ENCODE results near the gene DHRS13.

DNA sequence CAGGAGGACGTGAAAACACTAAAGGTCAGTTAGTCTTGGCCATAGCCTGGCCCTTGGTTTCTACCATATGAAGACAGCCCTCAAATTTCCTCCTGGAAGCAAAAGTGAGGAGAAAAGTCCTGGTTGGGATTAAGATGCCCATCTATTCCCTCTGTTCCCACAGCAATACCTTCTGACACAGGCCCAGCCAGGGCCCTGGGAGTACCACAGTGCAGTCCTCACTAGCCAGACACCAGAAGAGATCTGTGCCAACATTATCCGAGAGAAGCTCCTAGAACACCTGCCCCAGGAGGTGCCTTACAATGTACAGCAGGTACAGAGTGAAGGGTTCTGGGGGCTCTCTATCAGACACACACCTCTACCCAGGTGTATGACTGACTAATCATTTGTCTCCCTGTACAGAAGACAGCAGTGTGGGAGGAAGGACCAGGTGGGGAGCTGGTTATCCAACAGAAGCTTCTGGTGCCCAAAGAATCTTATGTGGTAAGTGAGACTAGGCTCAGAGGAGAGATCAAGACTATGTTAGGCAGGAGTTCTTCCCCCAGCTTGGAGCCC is 44.0 kb downstream of the DHRS13 start:
- TF ChIP-seq HNF4G (IDR thresholded peaks at IDR 0.05) (no peak), SP1 (IDR thresholded peaks at IDR 0.05) (no peak), TAF1 (conservative IDR thresholded peaks at IDR 0.05) (no peak), FOXA1 (IDR thresholded peaks at IDR 0.05) (no peak)
- TF ChIP-seq, protein P1, sequence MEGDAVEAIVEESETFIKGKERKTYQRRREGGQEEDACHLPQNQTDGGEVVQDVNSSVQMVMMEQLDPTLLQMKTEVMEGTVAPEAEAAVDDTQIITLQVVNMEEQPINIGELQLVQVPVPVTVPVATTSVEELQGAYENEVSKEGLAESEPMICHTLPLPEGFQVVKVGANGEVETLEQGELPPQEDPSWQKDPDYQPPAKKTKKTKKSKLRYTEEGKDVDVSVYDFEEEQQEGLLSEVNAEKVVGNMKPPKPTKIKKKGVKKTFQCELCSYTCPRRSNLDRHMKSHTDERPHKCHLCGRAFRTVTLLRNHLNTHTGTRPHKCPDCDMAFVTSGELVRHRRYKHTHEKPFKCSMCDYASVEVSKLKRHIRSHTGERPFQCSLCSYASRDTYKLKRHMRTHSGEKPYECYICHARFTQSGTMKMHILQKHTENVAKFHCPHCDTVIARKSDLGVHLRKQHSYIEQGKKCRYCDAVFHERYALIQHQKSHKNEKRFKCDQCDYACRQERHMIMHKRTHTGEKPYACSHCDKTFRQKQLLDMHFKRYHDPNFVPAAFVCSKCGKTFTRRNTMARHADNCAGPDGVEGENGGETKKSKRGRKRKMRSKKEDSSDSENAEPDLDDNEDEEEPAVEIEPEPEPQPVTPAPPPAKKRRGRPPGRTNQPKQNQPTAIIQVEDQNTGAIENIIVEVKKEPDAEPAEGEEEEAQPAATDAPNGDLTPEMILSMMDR (IDR thresholded peaks at IDR 0.05; ENCODE audit: low read depth, low read length, missing input control), result no peak
- TF ChIP-seq, protein P2, sequence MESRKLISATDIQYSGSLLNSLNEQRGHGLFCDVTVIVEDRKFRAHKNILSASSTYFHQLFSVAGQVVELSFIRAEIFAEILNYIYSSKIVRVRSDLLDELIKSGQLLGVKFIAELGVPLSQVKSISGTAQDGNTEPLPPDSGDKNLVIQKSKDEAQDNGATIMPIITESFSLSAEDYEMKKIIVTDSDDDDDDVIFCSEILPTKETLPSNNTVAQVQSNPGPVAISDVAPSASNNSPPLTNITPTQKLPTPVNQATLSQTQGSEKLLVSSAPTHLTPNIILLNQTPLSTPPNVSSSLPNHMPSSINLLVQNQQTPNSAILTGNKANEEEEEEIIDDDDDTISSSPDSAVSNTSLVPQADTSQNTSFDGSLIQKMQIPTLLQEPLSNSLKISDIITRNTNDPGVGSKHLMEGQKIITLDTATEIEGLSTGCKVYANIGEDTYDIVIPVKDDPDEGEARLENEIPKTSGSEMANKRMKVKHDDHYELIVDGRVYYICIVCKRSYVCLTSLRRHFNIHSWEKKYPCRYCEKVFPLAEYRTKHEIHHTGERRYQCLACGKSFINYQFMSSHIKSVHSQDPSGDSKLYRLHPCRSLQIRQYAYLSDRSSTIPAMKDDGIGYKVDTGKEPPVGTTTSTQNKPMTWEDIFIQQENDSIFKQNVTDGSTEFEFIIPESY (IDR thresholded peaks at IDR 0.05), result no peak
